GM21576 (cell line): Measurements from ENCODE around the gene CTNND1.
"Not testable (repeated sequence)": the region's sequence is repeated elsewhere in the genome, so short reads cannot be mapped to it uniquely, and the experiment has no call there.

ENCODE experiments used
- ATAC-seq: cut with Tn5 transposase; IDR thresholded peaks from one replicate; pipeline ENCODE4 v1.9.1; 2021; ENCODE audit warnings: mild to moderate bottlenecking, moderate library complexity; ENCODE audit not compliant: unreplicated experiment

CTNND1 gene

DNA sequence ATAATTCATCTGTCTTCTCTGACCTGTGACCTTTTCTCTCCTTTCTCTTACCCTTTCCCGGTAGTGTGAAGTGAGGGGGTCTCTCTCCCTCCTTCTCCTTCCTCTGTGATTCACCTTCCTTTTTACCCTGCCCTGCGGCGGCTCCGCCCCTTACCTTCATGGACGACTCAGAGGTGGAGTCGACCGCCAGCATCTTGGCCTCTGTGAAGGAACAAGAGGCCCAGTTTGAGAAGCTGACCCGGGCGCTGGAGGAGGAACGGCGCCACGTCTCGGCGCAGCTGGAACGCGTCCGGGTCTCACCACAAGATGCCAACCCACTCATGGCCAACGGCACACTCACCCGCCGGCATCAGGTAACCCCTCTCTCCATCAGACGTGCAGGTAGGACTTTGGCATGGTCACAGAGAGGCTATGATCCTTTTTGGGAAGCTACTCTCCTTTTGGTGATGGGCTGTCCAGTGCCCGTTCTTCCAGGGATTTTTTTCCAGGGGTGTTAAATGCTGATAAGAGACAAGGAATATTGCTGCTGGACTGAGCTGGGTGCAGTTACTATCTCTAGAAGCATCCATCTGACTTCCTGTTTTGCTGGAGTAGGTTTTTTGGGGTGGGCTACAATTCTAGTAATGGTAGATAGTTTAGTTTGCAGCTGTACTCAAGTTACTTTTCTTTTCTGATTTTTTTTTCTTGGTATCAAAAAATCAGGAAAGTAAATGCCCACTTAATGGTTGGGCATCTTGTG is 29.9 kb downstream of the CTNND1 start:
- no peak for ATAC-seq

DNA sequence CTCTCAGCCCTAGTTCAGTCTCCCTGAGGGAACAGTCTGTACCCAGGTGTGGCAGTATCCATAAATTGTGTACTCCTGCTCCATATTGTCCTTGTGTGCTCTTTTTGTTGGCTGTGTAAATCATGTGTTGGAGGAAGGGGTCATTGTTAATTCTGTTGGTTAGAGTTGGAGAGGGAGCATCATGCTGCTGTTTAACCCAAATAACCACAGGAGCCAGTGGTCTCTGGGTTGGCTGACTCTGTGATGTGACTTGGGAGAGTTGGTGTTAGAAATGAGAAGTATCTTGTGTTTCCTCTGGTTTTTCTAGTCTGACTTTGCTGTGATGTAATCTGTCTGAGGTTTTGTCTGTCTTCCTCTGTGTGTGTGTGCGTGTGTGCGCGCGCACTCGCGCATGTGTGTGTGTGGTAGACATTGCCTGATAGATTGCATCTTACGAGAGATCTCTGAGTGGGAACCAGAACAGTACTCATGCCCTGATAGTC is 30.5 kb downstream of the CTNND1 start:
- ATAC-seq: peak; percentile 75

- no peak for ATAC-seq
Measured at GRCh38 chr11:57792870-57793269, 31.3 kb downstream of the CTNND1 start.

- ATAC-seq: no peak
Measured at GRCh38 chr11:57793351-57794115, 31.9 kb downstream of the CTNND1 start.

DNA sequence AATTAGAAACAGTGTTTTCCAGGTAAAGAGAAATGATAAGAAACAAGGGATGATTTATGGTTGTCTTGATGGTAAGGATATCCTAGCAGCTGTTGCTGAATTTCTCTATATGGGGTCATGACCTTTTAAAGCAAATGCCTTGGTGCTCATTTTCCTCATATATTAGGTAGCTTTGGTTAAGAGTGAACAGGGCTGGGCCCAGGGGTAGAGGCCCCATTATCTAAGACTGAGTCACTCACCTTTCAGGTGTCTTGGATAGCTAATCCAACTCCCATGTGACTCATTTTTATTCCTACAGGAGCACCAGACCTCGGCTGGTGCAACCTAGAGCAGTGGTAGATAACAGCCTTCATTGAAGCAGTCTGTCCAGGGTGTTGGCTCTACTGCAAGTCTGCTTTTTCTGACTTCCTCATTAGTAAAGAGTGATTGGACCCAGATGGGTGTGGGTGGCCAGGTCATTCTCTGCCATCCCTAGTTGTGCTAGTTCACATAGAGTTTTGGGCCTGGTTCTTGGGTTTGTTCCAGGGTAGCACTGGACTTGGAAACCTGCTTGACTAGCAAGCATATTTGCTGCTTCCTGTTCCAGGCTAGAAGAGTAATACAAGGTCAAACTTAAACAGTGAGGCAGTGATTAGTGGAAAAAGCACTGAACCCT is 37.4 kb downstream of the CTNND1 start:
- no peak for ATAC-seq

GRCh38 chr11:57800444-57801182 is 39.0 kb downstream of the CTNND1 start:
- ATAC-seq: peak; percentile 88

DNA sequence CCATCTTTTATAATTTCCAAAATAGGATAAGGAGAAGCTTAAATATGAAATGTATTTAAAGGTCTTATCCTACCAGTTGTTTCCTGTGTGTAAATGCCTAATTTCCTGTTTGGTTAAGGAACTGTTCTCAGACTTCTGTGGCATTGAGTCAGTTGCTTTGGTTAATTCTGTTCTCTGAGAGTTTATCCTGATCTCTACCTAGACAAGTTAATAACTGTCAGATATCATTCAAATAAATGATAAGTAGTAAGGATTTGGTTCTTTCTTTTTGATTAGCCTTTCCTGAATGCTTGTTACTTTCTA is 39.5 kb downstream of the CTNND1 start:
- ATAC-seq: no peak

DNA sequence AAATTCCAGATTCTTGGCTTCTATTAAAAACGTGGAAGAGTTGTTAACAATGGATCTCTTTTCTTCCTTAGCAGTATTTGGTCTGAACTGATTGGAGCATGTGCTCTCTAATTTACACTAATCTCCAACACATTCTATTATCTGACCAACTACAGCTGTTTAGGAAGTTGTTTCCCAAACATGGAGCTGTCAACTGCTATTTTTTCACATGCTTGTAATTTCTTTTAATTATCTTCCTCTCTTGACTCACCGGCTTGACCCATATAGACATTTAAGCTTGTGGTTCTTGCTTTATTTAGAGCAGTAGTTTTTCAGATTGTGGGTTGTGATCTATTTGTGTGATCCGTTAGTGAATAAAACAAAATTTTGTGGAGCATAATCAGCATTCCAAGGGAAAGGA is 40.8 kb downstream of the CTNND1 start:
- no peak for ATAC-seq

DNA sequence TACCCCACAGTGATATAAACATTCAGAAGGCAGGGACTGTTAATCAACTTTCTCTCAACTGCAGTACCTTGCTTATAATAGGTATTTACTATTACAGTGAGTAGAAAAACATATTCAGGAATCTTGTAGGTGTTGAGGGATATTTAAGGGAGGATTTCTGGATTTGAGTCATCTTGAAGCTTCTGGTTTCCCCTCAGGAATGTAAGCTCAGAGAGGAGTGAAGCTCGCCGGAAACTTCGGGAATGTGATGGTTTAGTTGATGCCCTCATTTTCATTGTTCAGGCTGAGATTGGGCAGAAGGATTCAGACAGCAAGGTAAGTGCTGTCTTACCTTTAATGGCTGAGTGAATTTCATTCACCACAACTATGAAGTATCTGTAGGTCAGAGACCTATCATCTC is 42.9 kb downstream of the CTNND1 start:
- no peak for ATAC-seq

DNA sequence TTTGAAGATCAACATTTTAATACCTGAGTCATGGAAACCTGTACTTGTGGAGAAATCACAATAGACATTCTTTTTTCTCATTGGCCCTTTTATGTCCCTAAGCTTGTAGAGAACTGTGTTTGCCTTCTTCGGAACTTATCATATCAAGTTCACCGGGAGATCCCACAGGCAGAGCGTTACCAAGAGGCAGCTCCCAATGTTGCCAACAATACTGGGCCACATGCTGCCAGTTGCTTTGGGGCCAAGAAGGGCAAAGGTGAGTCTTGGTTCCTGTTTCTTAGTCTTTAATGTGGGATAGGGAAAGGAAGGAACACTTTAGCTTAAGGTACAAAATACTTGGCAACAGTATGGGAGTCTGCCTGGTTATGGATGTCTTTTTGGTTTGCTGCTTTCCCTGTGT is 44.2 kb downstream of the CTNND1 start:
- ATAC-seq: no peak

DNA sequence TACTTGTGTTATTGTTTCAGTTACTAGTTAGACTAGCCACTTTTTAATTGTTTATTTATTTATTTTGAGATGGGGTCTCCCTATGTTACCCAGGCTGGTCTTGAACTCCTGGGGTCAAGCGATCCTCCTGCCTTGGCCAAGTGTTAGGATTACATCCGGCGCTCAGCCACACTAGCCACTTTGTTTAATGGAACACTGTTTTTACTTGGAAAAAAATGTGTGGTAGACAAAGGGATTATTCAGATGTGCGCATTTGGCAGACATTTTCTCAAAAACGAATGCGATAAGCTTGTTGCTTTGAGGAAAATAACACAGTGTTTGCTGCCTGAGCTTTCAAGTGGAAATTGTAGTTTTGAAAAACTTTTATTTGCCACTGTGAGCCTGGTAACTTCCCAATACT is 51.0 kb downstream of the CTNND1 start:
- ATAC-seq: no peak

- ATAC-seq: peak; percentile 66
Measured at GRCh38 chr11:57815476-57815875, 53.9 kb downstream of the CTNND1 start.

GRCh38 chr11:57815877-57816276 is 54.3 kb downstream of the CTNND1 start:
- ATAC-seq: peak; percentile 15

- no peak for ATAC-seq
Measured at GRCh38 chr11:57818812-57819211, 57.2 kb downstream of the CTNND1 start.

DNA sequence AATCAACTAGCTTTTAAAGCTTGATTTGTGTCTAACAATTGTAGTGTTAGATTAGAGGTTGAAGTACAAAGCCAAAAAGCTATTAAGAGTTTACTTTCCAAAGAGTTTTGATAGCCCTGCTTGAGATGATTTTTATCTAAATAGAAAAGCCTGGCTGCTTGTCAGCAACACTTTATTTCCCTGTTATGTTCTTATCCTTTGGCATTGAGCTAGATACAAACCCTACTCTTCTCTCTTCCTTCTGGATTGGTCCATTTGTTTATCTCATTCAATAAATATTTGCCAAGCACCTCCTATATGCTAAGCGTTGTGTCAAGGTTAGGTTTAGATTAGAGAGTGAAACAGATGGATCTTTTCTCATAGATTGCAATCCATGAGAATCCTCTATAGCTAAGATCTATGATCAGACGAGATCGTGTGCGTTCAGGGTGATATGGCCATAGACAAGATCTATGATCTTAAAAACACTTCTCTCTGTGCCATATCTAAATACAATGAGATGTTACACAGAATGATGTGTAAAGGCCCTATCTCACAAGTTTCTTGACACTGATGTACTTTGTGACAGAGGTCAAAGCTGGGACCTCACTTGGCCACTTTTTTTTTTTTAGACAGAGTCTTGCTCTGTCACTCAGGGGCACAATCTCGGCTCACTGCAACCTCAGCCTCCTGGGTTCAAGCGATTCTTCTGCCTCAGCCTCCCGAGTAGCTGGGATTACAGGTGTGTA is 57.8 kb downstream of the CTNND1 start:
- ATAC-seq: no peak

- ATAC-seq: no peak
Measured at GRCh38 chr11:57823859-57824258, 62.3 kb downstream of the CTNND1 start.

DNA sequence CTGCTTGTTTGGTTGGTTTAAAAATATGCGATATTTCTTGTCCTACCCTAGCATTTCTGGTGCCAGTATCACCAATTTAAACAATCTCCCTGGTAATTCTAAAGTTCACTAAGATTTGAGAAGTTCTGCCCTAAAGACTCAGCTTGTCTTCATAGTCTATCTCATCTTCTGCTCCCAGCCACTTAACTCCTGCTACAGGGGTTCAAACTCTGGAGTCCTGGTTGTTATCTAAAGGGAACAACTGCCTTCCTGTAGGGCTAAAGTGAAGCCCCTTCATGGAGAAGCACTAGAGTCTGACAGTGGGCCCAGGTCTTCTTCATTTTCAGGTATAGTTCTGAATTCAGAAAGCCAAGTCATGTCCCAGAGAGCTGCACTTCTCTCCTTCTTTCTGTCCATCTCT is 73.2 kb downstream of the CTNND1 start:
- ATAC-seq: no peak

DNA sequence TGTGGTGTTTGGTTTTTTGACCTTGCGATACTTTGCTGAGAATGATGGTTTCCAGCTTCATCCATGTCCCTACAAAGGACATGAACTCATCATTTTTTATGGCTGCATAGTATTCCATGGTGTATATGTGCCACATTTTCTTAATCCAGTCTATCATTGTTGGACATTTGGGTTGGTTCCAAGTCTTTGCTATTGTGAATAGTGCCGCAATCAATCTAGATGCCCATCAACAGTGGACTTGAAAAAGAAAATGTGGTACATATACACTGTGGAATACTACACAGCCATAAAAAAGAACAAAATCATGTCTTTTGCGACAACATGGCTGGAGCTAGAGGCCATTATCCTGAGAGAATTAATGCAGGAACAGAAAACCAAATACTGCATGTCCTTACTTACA is 77.0 kb downstream of the CTNND1 start:
- ATAC-seq: not testable (repeated sequence)

DNA sequence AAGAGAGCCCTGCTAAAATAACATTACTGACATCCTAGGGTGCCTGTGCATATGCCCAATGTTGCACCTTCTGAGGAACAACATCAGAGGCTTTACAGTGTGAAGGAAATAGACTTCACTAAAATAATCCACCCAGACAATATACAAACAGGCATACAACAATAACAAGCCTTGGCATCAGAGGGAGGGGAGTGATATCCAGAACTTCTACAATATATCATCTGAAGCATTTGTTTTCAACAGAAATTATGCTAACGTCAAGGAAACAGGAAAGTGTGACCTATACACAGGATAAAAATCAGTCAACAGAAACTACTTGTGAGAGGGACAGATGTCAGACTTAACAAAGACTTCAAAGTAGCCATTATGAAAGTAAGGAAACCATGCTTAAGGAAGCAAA is 81.3 kb downstream of the CTNND1 start:
- no peak for ATAC-seq

- no peak for ATAC-seq
Measured at GRCh38 chr11:57867966-57868365, 106.4 kb downstream of the CTNND1 start.

GRCh38 chr11:57868491-57868890 is 106.9 kb downstream of the CTNND1 start:
- no peak for ATAC-seq
